Measurements from ENCODE around the gene NUP88.
"Not testable (repeated sequence)": the region's sequence is repeated elsewhere in the genome, so short reads cannot be mapped to it uniquely, and the experiment has no call there.

NUP88 gene

GRCh38 chr17:5437721-5438317 is 18.4 kb upstream of the NUP88 start:
- DNase-seq: no peak
- intact Hi-C loops (cut with DNase I; ENCODE audit: low total_unique reads): no loop called here
- no peaks in the 10 kb centered on the region for H3K27me3 ChIP-seq
- peak overlapping the region; percentile 77 for H3K27ac ChIP-seq
- peaks cover 0 to 24% (median 18%) of the 10 kb centered on the region in 4 donors for H3K4me1 ChIP-seq
- peaks cover 24 to 42% (median 36%) of the 10 kb centered on the region in 3 donors for H3K36me3 ChIP-seq
- peak overlapping the region; percentile 69 to 72 for H3K4me3 ChIP-seq
- no peaks in the 10 kb centered on the region for H3K9me3 ChIP-seq
- TF ChIP-seq CTCF (IDR thresholded peaks at IDR 0.05): no peak

GRCh38 chr17:5435781-5436315 is 16.4 kb upstream of the NUP88 start:
- H3K9me3 ChIP-seq; H3K27me3 ChIP-seq; intact Hi-C loops (cut with DNase I; ENCODE audit: low total_unique reads); H3K27ac ChIP-seq; DNase-seq; H3K4me3 ChIP-seq: not testable (repeated sequence)
- Histone ChIP-seq H3K4me1 (peaks cover 0 to 24% (median 18%) of the 10 kb centered on the region in 4 donors), H3K36me3 (peaks cover 37 to 57% (median 55%) of the 10 kb centered on the region in 3 donors)

GRCh38 chr17:5434984-5435383 is 15.5 kb upstream of the NUP88 start:
- Histone ChIP-seq H3K36me3 (peaks cover 45 to 66% (median 63%) of the 10 kb centered on the region in 3 donors), H3K9me3 (no peaks in the 10 kb centered on the region), H3K27me3 (no peaks in the 10 kb centered on the region), H3K4me3 (no peak overlapping the region), H3K4me1 (peaks cover 0 to 24% (median 18%) of the 10 kb centered on the region in 4 donors), H3K27ac (no peak overlapping the region)
- intact Hi-C loops (cut with DNase I; ENCODE audit: low total_unique reads): no loop called here
- no peak for TF ChIP-seq CTCF (IDR thresholded peaks at IDR 0.05)
- DNase-seq: no peak

- TF ChIP-seq CTCF (IDR thresholded peaks at IDR 0.05): no peak
- peaks cover 60 to 91% (median 87%) of the 10 kb centered on the region in 3 donors for H3K36me3 ChIP-seq
- no peak overlapping the region for H3K4me3 ChIP-seq
- no peak overlapping the region for H3K27ac ChIP-seq
- peaks cover 0 to 3% (median 1%) of the 10 kb centered on the region in 4 donors for H3K4me1 ChIP-seq
- no peaks in the 10 kb centered on the region for H3K27me3 ChIP-seq
- DNase-seq: no peak
- no peaks in the 10 kb centered on the region for H3K9me3 ChIP-seq
- intact Hi-C loops (cut with DNase I; ENCODE audit: low total_unique reads): no loop called here
Measured at GRCh38 chr17:5431949-5432556, 12.6 kb upstream of the NUP88 start.

- H3K4me1 ChIP-seq; DNase-seq; H3K9me3 ChIP-seq; H3K4me3 ChIP-seq; H3K27ac ChIP-seq; H3K27me3 ChIP-seq; intact Hi-C loops (cut with DNase I; ENCODE audit: low total_unique reads): not testable (repeated sequence)
- H3K36me3 ChIP-seq: peaks cover 68 to 92% (median 90%) of the 10 kb centered on the region in 3 donors
Measured at GRCh38 chr17:5431234-5431633, 11.8 kb upstream of the NUP88 start.

- H3K27ac ChIP-seq: no peak overlapping the region
- peaks cover 72 to 99% (median 97%) of the 10 kb centered on the region in 3 donors for H3K36me3 ChIP-seq
- no peaks in the 10 kb centered on the region for H3K4me1 ChIP-seq
- no peak overlapping the region for H3K4me3 ChIP-seq
- DNase-seq: no peak
- TF ChIP-seq CTCF (IDR thresholded peaks at IDR 0.05): no peak
- no peaks in the 10 kb centered on the region for H3K9me3 ChIP-seq
- intact Hi-C loops (cut with DNase I; ENCODE audit: low total_unique reads): no loop called here
- H3K27me3 ChIP-seq: no peaks in the 10 kb centered on the region
Measured at GRCh38 chr17:5430413-5430999, 11.0 kb upstream of the NUP88 start.

Data from tibial artery (tissue), 4 donors.